HG02840 (cell line): ENCODE results near the gene MOGAT3.

Experiments
- ATAC-seq: cut with Tn5 transposase; IDR thresholded peaks from one replicate; pipeline ENCODE4 v1.9.1; 2021; ENCODE audit warnings: mild to moderate bottlenecking, moderate library complexity, moderate number of reproducible peaks; ENCODE audit not compliant: unreplicated experiment, low FRiP score

The MOGAT3 gene

GRCh38 chr7:101234636-101235035 is 33.8 kb upstream of the MOGAT3 start:
- no peak for ATAC-seq

DNA sequence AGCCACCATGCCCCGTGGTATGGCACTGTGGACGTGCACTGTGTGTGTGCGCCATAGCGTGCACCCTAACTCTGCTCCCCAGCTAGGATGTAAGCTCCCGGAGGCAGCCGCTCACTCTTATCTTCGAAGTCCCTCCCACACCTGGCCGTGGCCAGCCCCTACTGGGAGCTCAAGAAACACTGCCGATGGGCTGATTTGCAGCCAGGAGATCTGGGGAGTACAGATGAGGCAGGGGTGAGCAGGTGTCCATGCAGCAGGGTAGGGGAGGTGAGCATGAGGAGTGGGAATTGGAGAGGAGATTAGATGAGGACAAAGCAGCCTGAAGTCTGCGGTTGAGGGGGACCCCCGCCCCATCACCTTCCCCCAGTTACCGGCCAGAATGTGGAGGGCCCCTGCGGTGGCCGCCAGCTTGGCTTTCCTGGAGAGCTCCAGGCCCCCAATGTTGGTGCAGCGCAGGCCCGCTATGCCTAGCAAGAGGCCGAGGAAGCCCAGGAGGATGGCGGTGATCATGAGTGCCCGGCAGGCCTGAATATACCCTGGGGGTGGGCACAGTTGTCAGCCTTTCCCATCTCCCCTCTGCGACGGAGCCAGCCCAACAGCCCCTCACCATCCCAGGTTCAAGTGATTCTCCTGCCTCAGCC is 33.2 kb upstream of the MOGAT3 start:
- ATAC-seq: no peak

DNA sequence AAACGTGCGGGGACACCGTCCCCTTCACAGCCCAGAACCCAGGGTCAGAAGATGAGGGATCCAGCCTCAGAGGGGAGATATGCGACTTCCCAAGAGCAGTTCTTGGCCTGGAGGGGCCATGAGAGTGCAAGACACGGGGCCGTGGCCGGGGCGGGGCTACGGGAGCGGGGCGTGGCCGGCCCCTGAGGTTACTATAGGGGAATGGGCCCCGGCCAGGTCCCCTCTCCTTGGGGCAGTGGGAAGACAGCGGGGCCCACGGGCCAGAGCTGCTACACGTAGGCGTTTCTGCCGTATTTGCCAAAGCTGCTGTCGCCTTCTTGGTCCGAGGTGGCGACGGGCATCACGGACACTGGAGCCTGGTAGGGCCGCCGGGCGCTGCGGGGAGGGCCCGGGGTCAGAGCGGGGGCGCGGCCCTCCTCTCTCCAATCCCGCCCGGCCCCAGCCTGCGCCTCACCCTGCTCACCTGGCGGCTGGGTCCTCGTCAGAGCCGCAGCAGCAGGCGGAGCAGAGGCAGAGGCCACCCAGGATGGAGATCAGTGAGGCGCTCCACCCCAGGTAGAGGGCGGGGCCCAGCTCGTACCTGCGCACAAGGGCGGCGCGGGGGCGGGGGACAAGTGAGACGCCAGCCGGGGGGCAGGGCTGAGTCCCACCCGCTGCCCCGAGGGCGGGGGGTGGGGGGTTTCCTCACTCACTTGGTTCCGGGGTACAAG is 31.5 kb upstream of the MOGAT3 start:
- ATAC-seq: no peak

GRCh38 chr7:101231644-101232043 is 30.8 kb upstream of the MOGAT3 start:
- ATAC-seq: no peak

DNA sequence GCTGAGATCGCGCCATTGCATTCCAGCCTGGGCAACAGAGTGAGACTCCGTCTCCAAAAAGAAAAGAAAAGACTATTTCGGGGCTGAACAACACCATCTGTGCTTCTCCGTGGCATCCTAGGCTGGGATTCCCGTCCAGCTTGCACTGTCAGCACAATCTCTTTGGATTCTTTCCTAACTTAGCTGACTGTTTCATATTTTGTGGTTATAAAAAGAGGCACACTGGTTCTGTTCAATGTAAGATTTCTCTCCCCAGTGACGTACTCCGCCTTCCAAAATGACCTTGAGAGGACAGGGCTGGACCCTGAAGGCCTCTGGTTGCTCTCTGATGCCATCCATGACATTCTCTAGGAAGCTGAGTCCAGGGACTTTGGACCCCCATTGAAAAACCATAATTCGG is 25.9 kb upstream of the MOGAT3 start:
- no peak for ATAC-seq

DNA sequence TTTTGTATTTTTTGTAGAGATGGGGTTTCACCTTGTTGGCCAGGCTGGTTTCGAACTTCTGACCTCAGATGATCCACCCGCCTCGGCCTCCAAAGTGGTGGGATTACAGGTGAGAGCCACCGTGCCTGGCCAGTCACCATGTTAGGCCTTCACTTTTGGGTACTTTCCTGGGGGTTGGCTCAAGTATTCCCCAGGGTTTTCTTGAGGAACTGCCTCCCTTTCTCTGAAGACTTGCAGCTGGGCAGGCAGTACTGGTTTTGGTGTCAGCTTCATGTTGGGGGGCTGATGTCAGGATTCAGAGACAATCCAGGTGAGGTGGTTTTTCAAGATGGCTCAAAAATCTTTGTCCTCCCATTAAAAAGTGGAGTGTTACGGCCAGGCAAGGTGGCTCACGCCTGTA is 24.8 kb upstream of the MOGAT3 start:
- no peak for ATAC-seq

- ATAC-seq: no peak
Observed at GRCh38 chr7:101223528-101223927, 22.7 kb upstream of the MOGAT3 start.

GRCh38 chr7:101222275-101222830 is 21.5 kb upstream of the MOGAT3 start:
- no peak for ATAC-seq

DNA sequence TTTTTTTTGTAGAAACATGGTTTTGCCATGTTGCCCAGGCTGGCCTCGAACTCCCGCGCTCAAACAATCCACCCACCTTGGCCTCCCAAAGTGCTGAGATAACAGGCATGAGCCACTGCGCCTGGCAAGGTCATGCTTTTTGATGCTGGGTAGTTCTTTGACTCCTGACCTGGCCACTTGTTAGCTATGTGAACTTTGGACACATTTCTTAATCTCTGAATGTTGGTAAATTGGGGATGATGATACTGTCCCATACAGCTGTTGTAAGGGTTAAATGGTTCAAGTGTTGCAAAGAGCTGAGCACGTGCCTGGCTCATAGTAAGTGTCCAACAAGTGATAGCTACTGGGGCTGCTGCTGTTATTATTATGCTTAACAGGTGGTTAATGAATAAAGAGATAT is 19.5 kb upstream of the MOGAT3 start:
- no peak for ATAC-seq

- ATAC-seq: no peak
Observed at GRCh38 chr7:101218236-101219125, 17.6 kb upstream of the MOGAT3 start.

- ATAC-seq: peak; percentile 64
Observed at GRCh38 chr7:101217388-101218235, 16.8 kb upstream of the MOGAT3 start, which contains the start of the genes PLOD3 and ZNHIT1. Gene PLOD3 (minus strand): TSS chr7:101217581. CDS start chr7:101217274, 307 bp downstream. Gene ZNHIT1 (plus strand): TSS chr7:101218165. CDS start chr7:101218196, 31 bp downstream.

GRCh38 chr7:101216860-101217387 is 16.1 kb upstream of the MOGAT3 start:
- ATAC-seq: peak; percentile 11

- ATAC-seq: no peak
Observed at GRCh38 chr7:101216001-101216859, 15.4 kb upstream of the MOGAT3 start.

- no peak for ATAC-seq
Observed at GRCh38 chr7:101212014-101212413, 11.2 kb upstream of the MOGAT3 start.

DNA sequence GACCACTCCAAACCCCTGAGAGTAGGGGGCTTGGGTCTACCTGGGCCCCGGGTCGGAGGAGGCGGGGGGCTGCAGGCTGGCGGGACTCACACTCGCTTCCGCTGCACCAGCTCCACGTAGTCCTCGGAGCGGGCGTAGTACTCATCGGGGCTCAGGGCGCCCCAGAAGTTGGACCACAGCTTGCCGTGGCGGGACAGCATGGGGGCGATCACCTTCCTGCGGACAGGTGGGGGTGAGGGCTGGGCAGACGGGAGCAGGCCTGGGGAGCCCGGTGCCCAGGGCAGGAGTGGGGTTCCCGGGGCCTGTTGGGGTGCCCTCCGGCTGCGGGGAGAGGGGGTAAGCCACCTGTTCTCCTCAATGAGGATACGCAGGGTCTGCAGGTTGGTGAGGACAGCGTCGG is 10.7 kb upstream of the MOGAT3 start:
- ATAC-seq: no peak

DNA sequence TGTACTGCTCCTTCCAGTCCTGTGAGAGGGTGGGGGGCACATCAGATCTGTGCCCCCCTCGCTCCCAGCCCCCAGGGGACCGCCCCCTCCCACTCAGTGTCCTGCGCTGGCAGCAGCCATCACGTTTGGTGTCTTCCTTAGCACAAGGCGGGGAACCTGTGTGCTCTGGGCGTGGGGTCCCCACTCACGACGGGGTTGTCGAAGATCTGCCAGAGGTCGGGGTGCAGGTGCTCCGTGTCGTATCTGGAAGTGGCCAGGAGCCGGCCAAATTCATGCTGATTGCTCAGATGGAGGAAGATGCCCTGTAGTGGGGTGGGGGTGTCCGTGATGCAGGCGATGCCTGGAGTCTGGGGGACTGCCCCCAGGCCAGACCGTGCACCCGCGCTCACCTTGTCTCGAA is 9.3 kb upstream of the MOGAT3 start:
- no peak for ATAC-seq

DNA sequence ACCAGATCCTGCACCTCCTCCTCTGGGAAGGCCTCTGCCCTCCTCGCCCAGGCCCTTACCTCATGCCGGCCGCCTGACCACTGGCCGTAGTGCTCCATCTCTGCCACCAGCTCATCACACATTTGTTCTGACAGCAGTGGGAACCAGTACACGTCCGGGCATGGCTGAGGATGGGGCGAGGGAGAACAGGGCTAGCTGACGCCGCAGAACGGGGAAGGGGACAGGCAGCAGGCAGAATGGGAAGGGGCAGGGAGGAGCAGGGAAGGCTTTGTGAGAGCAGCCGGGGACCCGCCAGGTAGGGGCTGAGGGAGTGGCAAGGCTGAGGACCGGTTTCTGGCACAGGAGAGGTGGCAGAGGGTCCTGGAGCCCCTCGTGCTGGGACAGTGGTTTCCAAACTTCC is 8.0 kb upstream of the MOGAT3 start:
- no peak for ATAC-seq

- no peak for ATAC-seq
Observed at GRCh38 chr7:101207459-101207858, 6.6 kb upstream of the MOGAT3 start.

GRCh38 chr7:101206665-101207042 is 5.8 kb upstream of the MOGAT3 start:
- no peak for ATAC-seq
